ENCODE measurements around the gene DUSP2.

Gene DUSP2

DNA sequence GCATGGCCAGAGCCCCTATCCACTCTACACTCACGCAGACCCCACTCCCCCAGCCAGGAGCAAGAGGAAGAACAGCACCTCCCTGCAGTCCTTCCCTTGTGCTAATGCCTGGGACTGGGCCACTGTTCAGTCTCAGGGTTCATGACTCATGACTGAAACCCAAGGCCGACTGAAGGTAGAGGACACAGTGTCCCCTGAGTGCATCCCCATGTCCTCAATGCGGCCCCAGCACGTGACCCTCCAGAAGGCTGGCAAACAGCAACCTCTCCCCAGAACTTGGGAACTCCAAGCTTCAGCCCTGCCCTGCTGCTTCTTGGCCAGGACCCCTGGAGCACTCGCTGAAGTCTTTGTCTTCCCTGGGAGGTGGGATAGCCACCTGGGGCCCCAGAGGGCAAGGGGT lies 22.8 kb downstream of the DUSP2 start:
- H3K4me3 ChIP-seq (replicated peaks; ENCODE audit: low read depth, low read length): no peak overlapping the region
- no peak for DNase-seq (ENCODE audit: extremely low read depth, low read depth)
- TF ChIP-seq, protein P1, sequence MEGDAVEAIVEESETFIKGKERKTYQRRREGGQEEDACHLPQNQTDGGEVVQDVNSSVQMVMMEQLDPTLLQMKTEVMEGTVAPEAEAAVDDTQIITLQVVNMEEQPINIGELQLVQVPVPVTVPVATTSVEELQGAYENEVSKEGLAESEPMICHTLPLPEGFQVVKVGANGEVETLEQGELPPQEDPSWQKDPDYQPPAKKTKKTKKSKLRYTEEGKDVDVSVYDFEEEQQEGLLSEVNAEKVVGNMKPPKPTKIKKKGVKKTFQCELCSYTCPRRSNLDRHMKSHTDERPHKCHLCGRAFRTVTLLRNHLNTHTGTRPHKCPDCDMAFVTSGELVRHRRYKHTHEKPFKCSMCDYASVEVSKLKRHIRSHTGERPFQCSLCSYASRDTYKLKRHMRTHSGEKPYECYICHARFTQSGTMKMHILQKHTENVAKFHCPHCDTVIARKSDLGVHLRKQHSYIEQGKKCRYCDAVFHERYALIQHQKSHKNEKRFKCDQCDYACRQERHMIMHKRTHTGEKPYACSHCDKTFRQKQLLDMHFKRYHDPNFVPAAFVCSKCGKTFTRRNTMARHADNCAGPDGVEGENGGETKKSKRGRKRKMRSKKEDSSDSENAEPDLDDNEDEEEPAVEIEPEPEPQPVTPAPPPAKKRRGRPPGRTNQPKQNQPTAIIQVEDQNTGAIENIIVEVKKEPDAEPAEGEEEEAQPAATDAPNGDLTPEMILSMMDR (IDR thresholded peaks at IDR 0.05; ENCODE audit: low read depth, low read length, missing control alignments): no peak

DNA sequence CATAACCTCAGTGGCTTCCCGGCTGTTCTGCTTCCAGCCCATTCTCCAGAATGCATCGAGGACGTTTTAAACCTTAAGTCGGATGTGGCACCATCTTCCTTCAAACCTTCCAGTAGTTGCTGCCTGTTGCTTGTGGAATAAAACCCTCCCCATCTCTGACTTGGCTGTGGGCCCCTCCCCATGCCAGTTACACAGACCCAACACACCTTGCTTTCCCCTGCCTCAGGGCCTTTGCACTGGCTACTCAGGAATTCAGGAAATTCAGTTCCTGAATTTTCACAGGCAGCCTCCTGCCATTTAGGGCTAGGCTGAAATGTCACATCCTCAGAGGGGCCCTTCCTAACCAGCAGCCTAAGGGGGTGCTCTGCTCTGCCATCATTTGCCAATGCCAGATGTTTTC lies 23.8 kb downstream of the DUSP2 start:
- TF ChIP-seq, protein P1 (IDR thresholded peaks at IDR 0.05; ENCODE audit: low read depth, low read length, missing control alignments): no peak
- no peak for DNase-seq (ENCODE audit: extremely low read depth, low read depth)
- no peak overlapping the region for H3K4me3 ChIP-seq (replicated peaks; ENCODE audit: low read depth, low read length)

DNA sequence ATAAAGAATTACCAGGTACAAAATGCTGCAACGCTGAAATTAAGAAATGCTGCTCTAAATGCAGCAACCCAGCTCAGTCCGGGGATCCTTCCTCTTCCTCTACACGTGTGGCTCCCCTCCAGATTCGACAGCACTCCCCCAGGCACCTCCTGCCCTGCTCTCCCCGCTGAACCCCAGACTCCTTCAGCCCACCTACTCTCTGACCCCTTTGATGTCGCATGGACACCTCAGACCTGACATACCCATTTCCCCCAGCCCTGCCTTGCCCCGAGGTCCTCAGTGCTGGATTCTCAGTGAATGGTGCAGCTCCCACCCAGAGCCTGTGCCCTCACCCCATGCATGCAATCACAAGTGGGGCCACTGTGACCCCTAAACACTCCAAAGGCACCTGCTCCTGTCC lies 24.2 kb downstream of the DUSP2 start:
- TF ChIP-seq, protein P1 (IDR thresholded peaks at IDR 0.05; ENCODE audit: low read depth, low read length, missing control alignments): no peak
- no peak for DNase-seq (ENCODE audit: extremely low read depth, low read depth)
- no peak overlapping the region for H3K4me3 ChIP-seq (replicated peaks; ENCODE audit: low read depth, low read length)

DNA sequence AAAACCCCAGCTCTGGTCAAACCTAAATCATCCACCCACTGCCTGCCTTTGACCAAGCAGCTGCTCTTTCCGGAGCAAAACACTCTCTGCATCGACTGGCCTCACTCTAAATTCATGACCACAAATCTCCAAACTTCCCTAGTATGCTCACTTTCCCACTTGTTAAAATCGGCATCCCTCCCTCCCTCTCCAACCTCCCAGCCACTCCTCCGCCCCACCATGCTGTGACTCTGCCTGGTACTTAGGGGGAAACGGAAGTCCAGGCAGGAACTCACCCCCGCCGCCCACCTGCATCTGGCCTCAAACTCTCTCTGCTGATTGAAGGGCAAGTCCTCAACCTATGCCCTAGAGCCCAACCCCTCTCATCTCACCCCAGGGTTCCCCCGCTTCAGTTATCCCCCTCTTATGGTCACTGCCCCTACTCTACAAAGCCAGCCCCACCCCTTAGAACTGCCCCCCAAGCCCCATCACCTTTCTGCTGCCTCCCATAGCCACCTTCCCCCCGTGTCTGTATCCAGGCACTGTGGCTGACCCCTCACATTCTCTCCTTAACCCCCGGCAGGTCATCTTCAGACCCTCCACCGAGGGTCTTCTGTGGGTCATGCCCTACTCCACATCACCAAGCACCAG lies 25.0 kb downstream of the DUSP2 start:
- no peak for DNase-seq (ENCODE audit: extremely low read depth, low read depth)
- no peak overlapping the region for H3K4me3 ChIP-seq (replicated peaks; ENCODE audit: low read depth, low read length)
- TF ChIP-seq, protein P1 (IDR thresholded peaks at IDR 0.05; ENCODE audit: low read depth, low read length, missing control alignments): no peak

DNA sequence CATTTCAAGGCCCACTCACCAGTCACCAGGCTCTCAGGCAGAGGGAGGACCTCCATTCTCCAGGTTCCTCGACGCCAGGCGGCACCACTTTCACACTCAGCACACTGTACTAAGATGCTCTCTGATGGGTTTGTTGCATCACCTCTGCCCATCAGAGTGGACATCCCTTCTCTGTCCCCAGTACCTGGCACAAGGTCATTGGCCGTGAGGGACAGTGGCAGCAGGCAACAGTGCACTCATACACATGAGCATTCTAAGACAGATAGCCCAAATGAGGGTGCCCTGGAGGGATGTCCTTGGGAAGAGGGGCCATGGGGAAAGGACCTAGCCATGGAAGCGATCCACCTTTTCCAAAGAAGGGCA lies 25.9 kb downstream of the DUSP2 start:
- TF ChIP-seq, protein P1 (IDR thresholded peaks at IDR 0.05; ENCODE audit: low read depth, low read length, missing control alignments): no peak
- DNase-seq (ENCODE audit: extremely low read depth, low read depth): no peak
- no peak overlapping the region for H3K4me3 ChIP-seq (replicated peaks; ENCODE audit: low read depth, low read length)

DNA sequence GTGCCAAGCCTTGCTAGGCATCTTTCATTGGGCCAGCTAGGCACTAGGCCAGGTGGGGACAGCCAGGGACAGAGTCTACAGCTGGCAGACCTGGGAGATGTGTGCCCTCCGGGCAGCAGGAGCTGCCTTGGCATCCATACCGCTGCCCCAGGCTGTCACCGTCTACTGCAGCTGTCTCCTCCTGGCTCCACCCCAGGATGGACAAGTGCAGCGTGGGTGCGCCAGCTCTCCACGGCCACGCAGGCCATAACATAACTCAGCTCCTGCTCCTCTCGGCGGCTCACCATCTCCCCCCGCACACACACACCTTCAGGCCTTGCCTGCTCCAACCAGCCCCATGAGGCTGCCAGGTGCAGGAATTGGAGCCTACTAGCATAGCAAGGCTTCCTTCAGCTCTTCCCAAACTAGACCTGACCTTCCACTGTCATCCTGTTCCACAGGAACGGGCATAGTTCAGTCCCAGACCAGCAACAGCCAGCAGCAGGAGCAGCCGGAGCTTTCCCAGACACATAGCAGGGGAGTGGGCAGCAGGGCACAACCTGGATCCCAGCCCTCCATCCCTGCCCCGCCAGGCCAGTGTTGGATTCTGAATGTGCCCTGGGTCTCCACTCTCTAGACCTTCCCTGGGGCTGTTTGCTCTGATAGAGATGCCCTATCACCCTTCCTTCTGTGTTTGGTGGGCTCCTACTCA lies 26.4 kb downstream of the DUSP2 start:
- DNase-seq (ENCODE audit: extremely low read depth, low read depth): no peak
- H3K4me3 ChIP-seq (replicated peaks; ENCODE audit: low read depth, low read length): no peak overlapping the region
- TF ChIP-seq, protein P1 (IDR thresholded peaks at IDR 0.05; ENCODE audit: low read depth, low read length, missing control alignments): no peak

Data from HFF-Myc (cell line).